Measurements from ENCODE around the gene SRGAP1.
"Not testable (repeated sequence)": the region's sequence is repeated elsewhere in the genome, so short reads cannot be mapped to it uniquely, and the experiment has no call there.

The SRGAP1 gene

GRCh38 chr12:64192644-64193444 lies 348.3 kb downstream of the SRGAP1 start:
- Histone ChIP-seq H3K9me3 (no peaks in the 10 kb centered on the region), H3K4me1 (no peaks in the 10 kb centered on the region), H3K27me3 (ENCODE audit: low read depth) (no peaks in the 10 kb centered on the region), H3K4me3 (no peak overlapping the region), H3K36me3 (replicated peaks) (no peaks in the 10 kb centered on the region; the same call in 1 of the 2 replicates)
- in situ Hi-C loops (cut with MboI; ENCODE audit: low sequenced_read_pairs), result no loop called here
- DNase-seq (ENCODE audit: low spot score in 2 of 2), result no peak

GRCh38 chr12:64193931-64194330 lies 349.4 kb downstream of the SRGAP1 start:
- no peaks in the 10 kb centered on the region for H3K9me3 ChIP-seq
- no peaks in the 10 kb centered on the region for H3K27me3 ChIP-seq (ENCODE audit: low read depth)
- H3K4me1 ChIP-seq, result no peaks in the 10 kb centered on the region
- no peaks in the 10 kb centered on the region; the same call in 1 of the 2 replicates for H3K36me3 ChIP-seq (replicated peaks)
- DNase-seq (ENCODE audit: low spot score in 2 of 2), result no peak
- in situ Hi-C loops (cut with MboI; ENCODE audit: low sequenced_read_pairs), result no loop called here
- no peak overlapping the region for H3K4me3 ChIP-seq

DNA sequence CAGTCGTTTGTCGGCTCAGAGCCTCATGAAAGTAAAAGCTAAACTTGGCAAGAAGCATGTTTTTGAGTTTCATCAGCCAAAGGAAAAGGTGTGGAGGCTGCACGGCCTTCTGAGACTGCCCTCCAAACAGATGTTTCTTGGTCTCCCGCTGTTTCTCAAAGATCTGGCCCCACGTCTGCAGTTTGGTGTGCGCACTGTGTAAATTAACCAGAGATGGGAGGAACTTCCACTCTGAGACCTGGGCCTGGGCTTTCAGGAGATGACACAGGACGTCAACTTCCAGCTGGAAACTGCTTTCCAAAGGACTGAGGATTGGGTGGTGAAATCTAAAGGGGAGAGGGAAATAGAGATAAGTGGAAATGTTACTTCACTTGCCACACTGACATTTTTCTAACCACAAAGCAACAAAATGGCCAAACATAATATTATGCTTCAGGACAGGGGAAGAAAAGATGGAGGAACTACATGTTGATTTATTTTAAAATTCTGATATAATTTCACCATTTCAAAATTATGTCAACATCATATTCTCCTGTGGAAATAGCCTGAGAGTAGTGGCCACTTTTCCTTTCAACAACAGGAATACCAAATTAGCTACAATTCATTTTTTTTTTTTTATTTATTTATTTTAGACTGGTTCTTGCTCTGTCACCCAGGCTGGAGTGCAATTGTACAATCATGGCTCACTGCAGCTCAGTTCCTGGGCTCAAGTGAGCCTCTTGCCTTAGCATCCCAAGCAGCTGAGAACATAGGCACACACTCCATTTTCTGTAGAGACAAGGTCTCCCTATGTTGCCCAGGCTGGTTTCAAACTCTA lies 350.0 kb downstream of the SRGAP1 start:
- in situ Hi-C loops (cut with MboI; ENCODE audit: low sequenced_read_pairs), result no loop called here
- Histone ChIP-seq H3K9me3 (no peaks in the 10 kb centered on the region), H3K36me3 (replicated peaks) (no peaks in the 10 kb centered on the region; the same call in 1 of the 2 replicates), H3K4me3 (no peak overlapping the region), H3K4me1 (no peaks in the 10 kb centered on the region), H3K27me3 (ENCODE audit: low read depth) (no peaks in the 10 kb centered on the region)
- DNase-seq (ENCODE audit: low spot score in 2 of 2), result no peak

DNA sequence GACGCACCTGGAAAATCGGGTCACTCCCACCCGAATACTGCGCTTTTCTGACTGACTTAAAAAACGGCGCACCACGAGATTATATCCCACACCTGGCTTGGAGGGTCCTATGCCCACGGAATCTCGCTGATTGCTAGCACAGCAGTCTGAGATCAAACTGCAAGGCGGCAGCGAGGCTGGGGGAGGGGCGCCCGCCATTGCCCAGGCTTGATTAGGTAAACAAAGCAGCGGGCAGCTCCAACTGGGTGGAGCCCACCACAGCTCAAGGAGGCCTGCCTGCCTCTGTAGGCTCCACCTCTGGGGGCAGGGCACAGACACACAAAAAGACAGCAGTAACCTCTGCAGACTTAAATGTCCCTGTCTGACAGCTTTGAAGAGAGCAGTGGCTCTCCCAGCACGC lies 351.3 kb downstream of the SRGAP1 start:
- H3K4me3 ChIP-seq; H3K4me1 ChIP-seq; DNase-seq (ENCODE audit: low spot score in 2 of 2); in situ Hi-C loops (cut with MboI; ENCODE audit: low sequenced_read_pairs); H3K36me3 ChIP-seq (replicated peaks); H3K9me3 ChIP-seq; H3K27me3 ChIP-seq (ENCODE audit: low read depth): not testable (repeated sequence)

DNA sequence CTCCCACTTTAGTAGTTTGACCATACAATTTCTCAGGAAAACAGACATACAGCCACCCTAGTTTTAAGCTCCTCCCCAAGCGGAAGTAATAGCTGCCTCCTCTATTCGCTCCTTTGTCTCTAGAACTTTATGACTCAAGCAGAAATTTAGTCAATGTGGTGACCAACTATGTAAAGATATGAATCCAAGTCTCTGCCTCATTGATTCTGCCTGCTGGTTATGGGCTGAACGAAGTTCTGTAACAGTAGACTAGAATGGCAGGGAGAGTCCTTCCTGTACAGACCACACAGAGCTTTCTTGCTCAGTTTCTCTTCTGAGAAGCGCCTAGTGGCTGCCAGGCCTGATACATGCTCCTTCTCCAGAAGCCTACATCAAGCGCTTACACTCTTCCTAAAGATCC lies 358.5 kb downstream of the SRGAP1 start:
- no peak overlapping the region for H3K4me3 ChIP-seq
- no peaks in the 10 kb centered on the region for H3K27me3 ChIP-seq (ENCODE audit: low read depth)
- no peak for DNase-seq (ENCODE audit: low spot score in 2 of 2)
- H3K4me1 ChIP-seq, result no peaks in the 10 kb centered on the region
- H3K36me3 ChIP-seq (replicated peaks), result no peaks in the 10 kb centered on the region
- H3K9me3 ChIP-seq, result no peaks in the 10 kb centered on the region
- in situ Hi-C loops (cut with MboI; ENCODE audit: low sequenced_read_pairs), result no loop called here

DNA sequence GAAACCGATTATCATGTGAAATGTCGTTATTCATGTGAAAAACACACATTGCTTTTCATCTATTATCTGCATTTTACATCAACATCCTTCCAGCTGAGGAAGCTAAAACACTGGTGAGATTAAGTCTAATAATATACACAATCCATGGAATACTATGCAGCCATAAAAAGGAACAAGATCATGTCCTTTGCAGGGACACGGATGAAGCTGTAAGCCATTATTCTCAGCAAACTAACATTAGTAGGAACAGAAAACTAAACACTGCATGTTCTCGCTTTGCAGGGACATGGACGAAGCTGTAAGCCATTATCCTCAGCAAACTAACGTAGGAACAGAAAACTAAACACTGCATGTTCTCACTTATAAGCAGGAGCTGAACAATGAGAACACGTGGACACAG lies 359.3 kb downstream of the SRGAP1 start:
- H3K27me3 ChIP-seq (ENCODE audit: low read depth), result no peaks in the 10 kb centered on the region
- DNase-seq (ENCODE audit: low spot score in 2 of 2), result no peak
- H3K36me3 ChIP-seq (replicated peaks), result no peaks in the 10 kb centered on the region
- no peak overlapping the region for H3K4me3 ChIP-seq
- in situ Hi-C loops (cut with MboI; ENCODE audit: low sequenced_read_pairs), result no loop called here
- H3K9me3 ChIP-seq, result no peaks in the 10 kb centered on the region
- no peaks in the 10 kb centered on the region for H3K4me1 ChIP-seq

- no peaks in the 10 kb centered on the region for H3K4me1 ChIP-seq
- no peak overlapping the region for H3K4me3 ChIP-seq
- in situ Hi-C loops (cut with MboI; ENCODE audit: low sequenced_read_pairs), result no loop called here
- H3K36me3 ChIP-seq (replicated peaks), result no peaks in the 10 kb centered on the region
- H3K27me3 ChIP-seq (ENCODE audit: low read depth), result no peaks in the 10 kb centered on the region
- no peak for DNase-seq (ENCODE audit: low spot score in 2 of 2)
- no peaks in the 10 kb centered on the region for H3K9me3 ChIP-seq
Observed at GRCh38 chr12:64205542-64205941, 361.0 kb downstream of the SRGAP1 start.

GRCh38 chr12:64207453-64207852 lies 363.0 kb downstream of the SRGAP1 start:
- in situ Hi-C loops (cut with MboI; ENCODE audit: low sequenced_read_pairs), result no loop called here
- Histone ChIP-seq H3K4me3 (no peak overlapping the region), H3K36me3 (replicated peaks) (peaks cover 8% of the 10 kb centered on the region), H3K4me1 (no peaks in the 10 kb centered on the region), H3K9me3 (no peaks in the 10 kb centered on the region), H3K27me3 (ENCODE audit: low read depth) (no peaks in the 10 kb centered on the region)
- DNase-seq (ENCODE audit: low spot score in 2 of 2), result no peak

Measured in HAP-1 (cell line).